ENCODE results near the gene FTO.

- TF ChIP-seq POLR2AphosphoS5 (IDR thresholded peaks at IDR 0.05; ENCODE audit: low read depth, low read length): no peak
- TF ChIP-seq DPF2 (CRISPR knock-in tag; IDR thresholded peaks at IDR 0.05; ENCODE audit: borderline replicate concordance, low read depth): no peak
- TF ChIP-seq POLR2A (IDR thresholded peaks at IDR 0.05; ENCODE audit: insufficient read depth in 1 of 2, low read depth in 2 of 2, low read length in 2 of 2): no peak
Observed at GRCh38 chr16:53895433-53895832, 191.5 kb downstream of the FTO start.
